Measurements from ENCODE around the gene VAT1.
"Not testable (repeated sequence)": the region's sequence is repeated elsewhere in the genome, so short reads cannot be mapped to it uniquely, and the experiment has no call there.

The VAT1 gene

DNA sequence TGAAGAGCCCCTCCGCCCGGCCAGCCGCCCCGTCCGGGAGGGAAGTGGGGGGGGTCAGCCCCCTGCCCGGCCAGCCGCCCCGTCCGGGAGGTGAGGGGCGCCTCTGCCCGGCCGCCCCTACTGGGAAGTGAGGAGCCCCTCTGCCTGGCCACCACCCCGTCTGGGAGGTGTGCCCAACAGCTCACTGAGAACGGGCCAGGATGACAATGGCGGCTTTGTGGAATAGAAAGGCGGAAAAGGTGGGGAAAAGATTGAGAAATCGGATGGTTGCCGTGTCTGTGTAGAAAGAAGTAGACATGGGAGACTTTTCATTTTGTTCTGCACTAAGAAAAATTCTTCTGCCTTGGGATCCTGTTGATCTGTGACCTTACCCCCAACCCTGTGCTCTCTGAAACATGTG, 48.9 kb downstream of the VAT1 start:
- not testable (repeated sequence) for DNase-seq (ENCODE audit: low spot score)

- no peak for DNase-seq (ENCODE audit: low spot score)
These were observed 50.6 kb downstream of the VAT1 start for GRCh38 chr17:42971589-42971988.

- DNase-seq (ENCODE audit: low spot score): no peak
These were observed 53.1 kb downstream of the VAT1 start for GRCh38 chr17:42969001-42969581.

DNA sequence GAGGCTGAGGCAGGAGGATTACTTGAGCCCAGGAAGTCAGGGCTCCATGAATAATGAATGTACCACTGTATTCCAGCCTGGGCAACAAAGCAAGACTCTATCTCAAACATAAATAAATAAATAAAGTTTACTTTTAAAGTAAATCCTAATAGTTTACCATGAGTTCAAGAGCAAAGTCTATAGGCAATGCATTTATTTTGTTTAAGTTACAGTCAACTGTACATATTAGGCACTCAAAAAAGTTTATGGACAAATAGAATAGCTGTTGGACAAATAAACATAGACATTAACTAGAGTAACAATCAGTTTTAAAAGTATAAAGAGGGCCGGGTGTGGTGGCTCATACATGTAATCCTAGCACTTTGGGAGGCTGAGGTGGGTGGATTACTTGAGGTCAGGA, 54.3 kb downstream of the VAT1 start:
- no peak for DNase-seq (ENCODE audit: low spot score)
